Left renal cortex interstitium (tissue), 4 donors: ENCODE data around the gene DACT1. TPM values are rescaled to one million over a fixed set of nuclear protein-coding genes. Genes with fewer than 3 reads are reported as not detected.
A peak's percentile ranks its signal among the peaks of the same experiment; 100 is the strongest.

Source experiments
- DNase-seq, 4 donors: peaks; one replicate each; pipeline ENCODE4 v3.0.0-alpha.2; 2013; ENCODE audit warnings: low read depth in 4 of 4, low spot score in 2 of 4, missing footprints in 1 of 4
- polyA plus RNA-seq, 4 donors: library from polyadenylated mRNA; unstranded; fragments of 120-200 nt; gene quantifications; one replicate each; pipeline ENCODE4 v1.2.1, GENCODE V29; 2013; ENCODE audit not compliant: insufficient read length in 4 of 4

DACT1 gene
- polyA plus RNA-seq, 4 donors = 25.6 to 41.7 (median 36.3) TPM

GRCh38 chr14:58634406-58635090 lies 3.2 kb upstream of the DACT1 start:
- DNase-seq = no peak

DNA sequence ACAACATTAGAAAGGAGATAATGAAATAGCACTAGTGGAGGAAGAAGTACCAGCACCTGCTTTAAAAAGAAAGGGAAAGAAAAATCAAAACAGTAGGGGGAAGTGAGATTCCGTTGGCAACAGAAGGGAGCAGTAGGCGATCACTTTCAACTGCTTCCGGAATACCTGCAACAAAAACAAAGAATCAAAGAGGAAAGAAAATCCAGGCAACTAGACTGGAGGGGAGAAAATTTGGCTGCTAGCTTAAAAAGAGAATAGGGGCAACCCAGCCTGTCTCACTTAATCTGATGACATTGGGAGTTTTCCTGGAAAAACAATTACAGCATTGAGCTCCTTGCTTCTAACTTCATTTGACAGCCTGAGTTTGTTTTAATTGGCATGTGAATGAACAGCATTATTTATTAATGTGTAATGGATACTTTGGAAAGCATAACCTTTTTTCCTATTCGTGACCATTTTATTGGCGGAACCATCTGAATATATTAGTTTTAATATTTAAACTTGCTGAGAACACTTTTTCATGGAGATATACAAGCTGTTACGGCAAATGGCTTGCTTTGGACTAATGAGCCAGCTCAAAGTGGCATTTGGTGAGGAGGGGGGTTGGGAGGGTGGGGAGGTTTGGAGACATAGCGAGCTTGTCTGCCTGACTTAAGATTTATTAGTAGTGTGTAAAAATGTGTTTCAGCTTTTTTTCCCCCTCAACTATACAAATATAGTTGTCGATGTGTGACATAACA lies 2.5 kb upstream of the DACT1 start:
- DNase-seq = no peak

- no peak for DNase-seq
Observed at GRCh38 chr14:58636129-58636528, 1.6 kb upstream of the DACT1 start.

- DNase-seq = peak in 1 of 4 donors; percentile 65
Observed at GRCh38 chr14:58637040-58637390, 747 bp upstream of the DACT1 start.

- DNase-seq = no peak
Observed at GRCh38 chr14:58638231-58639197, 752 bp downstream of the DACT1 start.

- DNase-seq = no peak
Observed at GRCh38 chr14:58639198-58639565, 1.4 kb downstream of the DACT1 start.

- peak in 2 of 4 donors; percentile 68 to 82 for DNase-seq
Observed at GRCh38 chr14:58639842-58640484, 2.2 kb downstream of the DACT1 start.

GRCh38 chr14:58640959-58641358 lies 3.2 kb downstream of the DACT1 start:
- DNase-seq = no peak

- no peak for DNase-seq
Observed at GRCh38 chr14:58641509-58641908, 3.7 kb downstream of the DACT1 start.

DNA sequence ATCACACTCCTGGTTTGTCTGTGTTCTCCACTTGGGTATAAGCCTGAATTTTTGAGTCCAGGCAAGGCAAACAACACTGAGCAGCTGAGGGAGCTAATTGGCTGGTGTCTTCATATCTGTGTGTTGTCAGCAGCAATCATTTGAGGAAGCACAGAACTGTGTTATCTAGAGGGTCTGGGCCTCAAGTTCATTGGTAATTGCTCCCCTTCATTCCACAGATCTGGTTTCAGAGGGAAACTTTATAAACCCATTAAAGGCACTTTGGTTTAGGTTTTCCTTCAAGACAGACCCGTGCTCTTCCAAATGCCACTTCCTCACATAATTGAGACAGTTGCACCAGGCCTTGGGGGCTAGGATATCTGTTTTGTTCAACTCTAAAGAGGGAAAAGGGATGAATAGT lies 5.6 kb downstream of the DACT1 start:
- no peak for DNase-seq

DNA sequence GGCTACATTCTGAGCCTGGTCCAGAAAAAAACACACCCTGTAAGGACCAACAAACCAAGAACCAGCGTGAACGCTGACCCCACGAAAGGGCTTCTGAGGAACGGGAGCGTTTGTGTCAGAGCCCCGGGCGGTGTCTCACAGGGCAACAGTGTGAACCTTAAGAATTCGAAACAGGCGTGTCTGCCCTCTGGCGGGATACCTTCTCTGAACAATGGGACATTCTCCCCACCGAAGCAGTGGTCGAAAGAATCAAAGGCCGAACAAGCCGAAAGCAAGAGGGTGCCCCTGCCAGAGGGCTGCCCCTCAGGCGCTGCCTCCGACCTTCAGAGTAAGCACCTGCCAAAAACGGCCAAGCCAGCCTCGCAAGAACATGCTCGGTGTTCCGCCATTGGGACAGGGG lies 7.9 kb downstream of the DACT1 start:
- DNase-seq = no peak

GRCh38 chr14:58646479-58646878 lies 8.7 kb downstream of the DACT1 start:
- DNase-seq = no peak

DNA sequence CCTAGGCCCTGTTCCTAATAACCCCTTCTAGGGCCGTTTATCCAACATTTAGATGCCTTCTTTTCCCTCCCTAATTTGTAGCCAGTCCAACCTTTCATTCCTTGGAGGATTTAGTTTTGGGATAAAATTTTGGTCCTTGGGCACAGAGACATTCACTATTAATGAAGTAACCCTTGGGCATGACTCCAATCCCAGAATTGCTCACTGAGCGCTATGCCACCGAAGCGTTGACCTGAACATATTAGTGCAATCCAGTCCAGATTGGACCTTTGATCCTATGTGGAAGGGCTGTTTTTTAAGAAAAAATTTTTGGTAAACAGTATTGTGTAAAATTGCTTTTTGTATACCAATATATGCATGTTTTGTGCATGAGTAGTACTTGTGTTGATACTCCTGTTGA lies 10.0 kb downstream of the DACT1 start:
- DNase-seq = no peak

DNA sequence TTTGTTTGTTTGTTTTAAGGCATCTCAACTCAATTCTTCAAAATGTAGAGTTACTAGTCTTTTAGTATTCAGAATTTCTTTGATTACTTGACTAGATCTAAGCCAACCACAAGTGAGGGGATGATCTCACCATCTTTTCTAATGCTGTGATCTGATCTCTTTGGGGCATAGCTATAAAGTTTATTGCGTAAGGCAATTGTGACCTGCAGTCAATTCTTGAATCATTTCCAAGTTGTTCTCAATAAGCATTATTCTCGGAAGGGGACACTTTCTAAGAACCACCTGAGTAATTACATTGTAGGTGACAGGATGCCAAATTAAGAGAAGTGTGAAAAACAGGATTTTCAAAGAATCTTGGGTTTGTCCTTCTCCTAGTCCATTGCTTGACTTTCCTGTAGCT lies 13.1 kb downstream of the DACT1 start:
- no peak for DNase-seq

- DNase-seq = no peak
Observed at GRCh38 chr14:58656671-58657411, 19.1 kb downstream of the DACT1 start.

DNA sequence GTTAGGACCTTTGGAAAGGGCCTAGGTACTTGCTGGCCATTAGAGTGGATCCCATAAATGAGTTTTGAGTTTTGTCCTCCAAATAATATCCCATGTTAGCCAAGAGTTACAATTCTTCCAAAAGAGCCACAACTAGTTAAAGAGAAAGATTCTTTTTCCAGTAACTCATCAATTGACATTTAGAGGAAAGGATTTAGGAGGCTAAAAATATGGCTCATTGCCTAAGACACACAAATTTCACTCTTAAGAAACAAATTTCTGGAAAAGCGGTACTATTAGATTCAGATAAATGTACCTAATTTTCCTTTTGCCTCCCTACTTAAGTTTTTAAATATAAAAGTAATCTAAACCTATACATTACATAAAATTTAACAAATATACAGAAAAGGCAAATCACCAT lies 21.3 kb downstream of the DACT1 start:
- DNase-seq = no peak

DNA sequence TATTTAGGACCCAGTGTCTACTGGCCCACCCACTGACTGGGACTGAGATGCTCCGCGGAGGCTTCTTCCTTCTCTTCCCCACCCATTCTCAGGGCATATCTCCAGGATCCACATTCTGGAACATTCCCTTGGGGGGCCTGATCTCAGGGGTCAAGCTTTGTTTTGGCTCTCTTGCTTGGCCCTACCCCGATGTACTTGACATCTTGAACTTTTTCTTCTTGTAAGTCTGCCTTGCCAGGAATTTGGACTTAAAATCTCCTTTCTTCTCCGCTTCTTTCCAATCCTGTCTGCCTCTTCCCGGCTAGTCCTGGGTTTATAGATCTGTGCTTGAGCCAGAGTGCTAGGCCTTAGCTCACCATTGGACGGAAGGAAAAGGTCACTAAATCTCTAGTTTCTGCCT lies 22.1 kb downstream of the DACT1 start:
- DNase-seq = no peak

- DNase-seq = no peak
Observed at GRCh38 chr14:58660407-58660806, 22.6 kb downstream of the DACT1 start.

GRCh38 chr14:58662018-58662417 lies 24.3 kb downstream of the DACT1 start:
- no peak for DNase-seq

DNA sequence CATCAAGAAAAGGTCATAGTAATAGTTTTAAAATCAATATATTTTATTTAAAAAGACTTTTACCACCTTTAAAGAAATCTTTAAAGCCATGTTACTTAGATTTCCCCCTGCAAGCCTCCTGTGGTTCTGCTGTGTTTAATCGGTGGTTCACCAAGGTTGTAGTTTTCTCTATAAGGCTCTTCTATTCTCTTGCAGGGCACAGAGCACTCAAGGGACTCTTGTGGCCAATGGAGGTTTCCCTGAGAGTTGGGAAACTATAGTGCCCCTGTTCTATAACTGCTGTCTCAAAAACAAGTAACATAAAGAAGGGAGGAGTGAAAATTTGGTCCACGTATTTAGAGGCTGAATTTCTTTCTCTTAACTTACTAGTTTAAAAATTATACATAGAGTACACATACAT lies 25.0 kb downstream of the DACT1 start:
- no peak for DNase-seq
